ENCODE data around the gene SYTL2. TPM values are rescaled to one million over a fixed set of nuclear protein-coding genes. Genes with fewer than 3 reads are reported as not detected.

The SYTL2 gene
- total RNA-seq, 1 experiment from 2014 or later: 5.2 TPM

- no peak overlapping the region for H2BK120ac ChIP-seq (ENCODE audit: low read depth, low read length, poor library complexity, severe bottlenecking)
- DNase-seq: no peak
- no peak overlapping the region for H3K27ac ChIP-seq (ENCODE audit: insufficient read length, low read depth, low read length)
- H3K79me1 ChIP-seq (ENCODE audit: insufficient read depth, low read depth, low read length, poor library complexity, severe bottlenecking): no peaks in the 10 kb centered on the region
- H2AFZ ChIP-seq (ENCODE audit: low read length): no peak overlapping the region
- no peak overlapping the region for H2BK12ac ChIP-seq (ENCODE audit: insufficient read length, low read depth, low read length)
- no peak overlapping the region for H4K91ac ChIP-seq (ENCODE audit: insufficient read length, low read depth, low read length)
- no peak overlapping the region for H3K4me3 Mint-ChIP-seq
- H2BK5ac ChIP-seq (ENCODE audit: insufficient read length, low read length): no peak overlapping the region
- no peak overlapping the region for H4K5ac ChIP-seq (ENCODE audit: insufficient read length, low read depth, low read length)
- H3K9me3 ChIP-seq (ENCODE audit: control insufficient read depth, low read depth, low read length): no peaks in the 10 kb centered on the region
- no peak for TF ChIP-seq CTCF (conservative IDR thresholded peaks at IDR 0.05)
- no peaks in the 10 kb centered on the region for H3K27me3 ChIP-seq (ENCODE audit: insufficient read depth, low read length)
- H3T11ph ChIP-seq (ENCODE audit: low read length): no peak overlapping the region
- H3K56ac ChIP-seq (ENCODE audit: insufficient read length, low read depth, low read length): no peak overlapping the region
- H2BK20ac ChIP-seq (ENCODE audit: low read depth, low read length, poor library complexity, severe bottlenecking): no peak overlapping the region
- H3K4me1 Mint-ChIP-seq: peaks cover 34 to 47% of the 10 kb centered on the region in 2 experiments
- H4K8ac ChIP-seq (replicated peaks; ENCODE audit: insufficient read length, low read depth, low read length): no peak overlapping the region
- peaks cover 13% of the 10 kb centered on the region for H3K4me1 ChIP-seq (ENCODE audit: insufficient read depth, low read length)
- no peak overlapping the region for H2AK5ac ChIP-seq (ENCODE audit: insufficient read length, low read length)
- no peak overlapping the region for H3K4me2 ChIP-seq (ENCODE audit: insufficient read depth, insufficient read length, low read length)
- H3K36me3 Mint-ChIP-seq (ENCODE audit: insufficient read depth in 1 of 3, low read depth in 3 of 3): 0 out of 7 replicates have a peak, but pooled peaks cover 0 to 1% (median 0%) of the 10 kb centered on the region in 3 experiments
- H3K79me2 ChIP-seq (ENCODE audit: insufficient read depth, low read length): no peaks in the 10 kb centered on the region
- WGBS (ENCODE audit: extremely low coverage, insufficient read length, low lambda C conversion rate): no CpG with 5 or more reads among the region's 3 CpGs
- H3K9ac ChIP-seq (ENCODE audit: extremely low read depth, insufficient read length, low read length): no peak overlapping the region
- H3K27me3 Mint-ChIP-seq (ENCODE audit: low read depth): peaks cover 2% of the 10 kb centered on the region; the same call in 1 of the 2 replicates
- no peaks in the 10 kb centered on the region for H3K9me3 Mint-ChIP-seq
- no peak overlapping the region for H3K18ac ChIP-seq (ENCODE audit: insufficient read length, low read depth, low read length)
- H4K20me1 ChIP-seq (ENCODE audit: control insufficient read depth, insufficient read depth, insufficient read length): no peaks in the 10 kb centered on the region
- no peak overlapping the region for H3K27ac Mint-ChIP-seq
- no peak overlapping the region for H3K4ac ChIP-seq (ENCODE audit: low read depth, low read length)
- no peak overlapping the region for H3K23ac ChIP-seq (ENCODE audit: insufficient read length, low read depth, low read length)
- H3K14ac ChIP-seq (ENCODE audit: insufficient read depth, low read length): no peak overlapping the region
- no peaks in the 10 kb centered on the region for H3K23me2 ChIP-seq (ENCODE audit: insufficient read length, low read depth, low read length, poor library complexity, severe bottlenecking)
- no peak overlapping the region for H2BK15ac ChIP-seq (ENCODE audit: low read depth, low read length)
Measured at GRCh38 chr11:85750646-85751045, 60.3 kb downstream of the SYTL2 start.
